ENCODE measurements around the gene UPK3A. TPM values are rescaled to one million over a fixed set of nuclear protein-coding genes. Genes with fewer than 3 reads are reported as not detected.
A peak's percentile ranks its signal among the peaks of the same experiment; 100 is the strongest.

Gene UPK3A
- total RNA-seq, 1 donor from 2014 or later: not detected

GRCh38 chr22:45305456-45306075 lies 20.8 kb downstream of the UPK3A start:
- Histone ChIP-seq H3K4me3 (no peak overlapping the region), H3K27ac (replicated peaks) (no peak overlapping the region), H3K4me1 (peaks cover 15% of the 10 kb centered on the region), H3K36me3 (no peaks in the 10 kb centered on the region), H3K9me3 (replicated peaks) (no peaks in the 10 kb centered on the region), H3K27me3 (ENCODE audit: low read depth) (no peaks in the 10 kb centered on the region)
- TF ChIP-seq, protein P1, sequence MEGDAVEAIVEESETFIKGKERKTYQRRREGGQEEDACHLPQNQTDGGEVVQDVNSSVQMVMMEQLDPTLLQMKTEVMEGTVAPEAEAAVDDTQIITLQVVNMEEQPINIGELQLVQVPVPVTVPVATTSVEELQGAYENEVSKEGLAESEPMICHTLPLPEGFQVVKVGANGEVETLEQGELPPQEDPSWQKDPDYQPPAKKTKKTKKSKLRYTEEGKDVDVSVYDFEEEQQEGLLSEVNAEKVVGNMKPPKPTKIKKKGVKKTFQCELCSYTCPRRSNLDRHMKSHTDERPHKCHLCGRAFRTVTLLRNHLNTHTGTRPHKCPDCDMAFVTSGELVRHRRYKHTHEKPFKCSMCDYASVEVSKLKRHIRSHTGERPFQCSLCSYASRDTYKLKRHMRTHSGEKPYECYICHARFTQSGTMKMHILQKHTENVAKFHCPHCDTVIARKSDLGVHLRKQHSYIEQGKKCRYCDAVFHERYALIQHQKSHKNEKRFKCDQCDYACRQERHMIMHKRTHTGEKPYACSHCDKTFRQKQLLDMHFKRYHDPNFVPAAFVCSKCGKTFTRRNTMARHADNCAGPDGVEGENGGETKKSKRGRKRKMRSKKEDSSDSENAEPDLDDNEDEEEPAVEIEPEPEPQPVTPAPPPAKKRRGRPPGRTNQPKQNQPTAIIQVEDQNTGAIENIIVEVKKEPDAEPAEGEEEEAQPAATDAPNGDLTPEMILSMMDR (IDR thresholded peaks at IDR 0.05; ENCODE audit: borderline replicate concordance): no peak
- intact Hi-C loops (cut with micrococcal nuclease): no loop called here
- no peak for DNase-seq

- Histone ChIP-seq H3K4me1 (peaks cover 20% of the 10 kb centered on the region), H3K27me3 (ENCODE audit: low read depth) (no peaks in the 10 kb centered on the region), H3K36me3 (no peaks in the 10 kb centered on the region), H3K9me3 (replicated peaks) (no peaks in the 10 kb centered on the region), H3K27ac (replicated peaks) (no peak overlapping the region), H3K4me3 (no peak overlapping the region)
- intact Hi-C loops (cut with micrococcal nuclease): no loop called here
- no peak for DNase-seq
- TF ChIP-seq, protein P1 (IDR thresholded peaks at IDR 0.05; ENCODE audit: borderline replicate concordance): no peak
Observed at GRCh38 chr22:45306139-45306538, 21.4 kb downstream of the UPK3A start.

- Histone ChIP-seq H3K27me3 (ENCODE audit: low read depth) (no peaks in the 10 kb centered on the region), H3K9me3 (replicated peaks) (no peaks in the 10 kb centered on the region), H3K4me3 (no peak overlapping the region), H3K27ac (replicated peaks) (no peak overlapping the region), H3K4me1 (peaks cover 30% of the 10 kb centered on the region), H3K36me3 (no peaks in the 10 kb centered on the region)
- DNase-seq: no peak
- intact Hi-C loops (cut with micrococcal nuclease): no loop called here
- TF ChIP-seq, protein P1 (IDR thresholded peaks at IDR 0.05; ENCODE audit: borderline replicate concordance): no peak
Observed at GRCh38 chr22:45308391-45308956, 23.7 kb downstream of the UPK3A start.

GRCh38 chr22:45308957-45309421 lies 24.2 kb downstream of the UPK3A start:
- DNase-seq: no peak
- no peaks in the 10 kb centered on the region for H3K9me3 ChIP-seq (replicated peaks)
- intact Hi-C loops (cut with micrococcal nuclease): no loop called here
- TF ChIP-seq, protein P1 (IDR thresholded peaks at IDR 0.05; ENCODE audit: borderline replicate concordance): no peak
- H3K4me3 ChIP-seq: peak overlapping the region; percentile 97
- H3K27ac ChIP-seq (replicated peaks): peak overlapping the region; percentile 88
- peaks cover 35% of the 10 kb centered on the region for H3K4me1 ChIP-seq
- H3K27me3 ChIP-seq (ENCODE audit: low read depth): no peaks in the 10 kb centered on the region
- H3K36me3 ChIP-seq: no peaks in the 10 kb centered on the region

DNA sequence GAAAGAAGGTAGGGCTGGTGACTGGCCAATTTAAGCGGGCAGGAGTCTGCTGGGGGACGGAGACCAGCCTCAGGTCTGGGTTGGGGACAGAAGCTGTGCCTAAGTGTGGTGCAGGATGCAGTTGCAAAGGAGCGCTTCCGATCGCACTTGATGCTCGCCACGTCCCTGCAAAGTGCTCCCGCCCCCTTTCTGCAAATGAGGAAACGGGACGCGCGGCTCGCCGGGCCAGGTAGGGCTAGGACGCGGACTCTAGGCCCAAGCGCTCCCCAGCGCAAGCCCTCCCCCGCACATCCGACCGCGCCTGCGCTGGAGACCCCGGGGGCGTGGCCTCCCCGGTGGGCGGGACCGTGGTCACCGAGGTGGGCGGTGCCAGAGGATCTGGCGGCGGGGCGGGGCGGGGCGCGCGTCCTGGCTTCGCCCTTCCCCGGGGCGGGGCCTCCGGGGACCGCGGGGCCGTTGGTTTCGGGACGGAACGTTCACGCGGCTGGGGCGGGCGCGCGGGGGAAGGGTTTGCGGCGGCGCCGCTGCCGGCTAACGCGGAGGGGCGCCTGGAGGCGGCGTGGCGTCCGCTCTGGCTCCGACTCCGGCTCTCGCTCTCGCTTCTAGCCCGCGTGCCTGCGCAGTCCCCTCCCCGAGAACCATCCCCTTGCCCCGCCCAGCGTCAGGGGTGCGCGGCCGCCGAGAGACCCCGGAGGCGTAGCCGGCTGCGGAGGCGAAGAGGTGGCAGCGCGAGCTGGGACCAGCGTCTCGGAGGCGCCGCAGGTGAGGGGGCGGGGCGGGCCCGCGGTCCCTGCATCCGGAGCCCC lies 24.9 kb downstream of the UPK3A start, which contains the start of gene FAM118A:
Gene FAM118A, plus strand, starts transcription at position 513 of the 806 bp plus-strand sequence. CDS start 12,446 bp downstream, outside the sequence.
- peak; percentile 93 for DNase-seq
- intact Hi-C loops (cut with micrococcal nuclease): no loop called here
- no peaks in the 10 kb centered on the region for H3K27me3 ChIP-seq (ENCODE audit: low read depth)

More for the DNA sequence above, 24.9 kb downstream of the UPK3A start, which contains the start of gene FAM118A:
- H3K9me3 ChIP-seq (replicated peaks): no peaks in the 10 kb centered on the region
- H3K36me3 ChIP-seq: no peaks in the 10 kb centered on the region
- H3K4me1 ChIP-seq: peaks cover 41% of the 10 kb centered on the region
- TF ChIP-seq, protein P1 (IDR thresholded peaks at IDR 0.05; ENCODE audit: borderline replicate concordance): peak; percentile 34
- peak within 1 kb of the TSS; percentile 97 for H3K4me3 ChIP-seq
- peak within 1 kb of the TSS; percentile 88 for H3K27ac ChIP-seq (replicated peaks)

Data from left ventricle myocardium inferior (tissue), 1 donor.